ENCODE results near the gene PHKG1.
"Not testable (repeated sequence)": the region's sequence is repeated elsewhere in the genome, so short reads cannot be mapped to it uniquely, and the experiment has no call there.

The PHKG1 gene

DNA sequence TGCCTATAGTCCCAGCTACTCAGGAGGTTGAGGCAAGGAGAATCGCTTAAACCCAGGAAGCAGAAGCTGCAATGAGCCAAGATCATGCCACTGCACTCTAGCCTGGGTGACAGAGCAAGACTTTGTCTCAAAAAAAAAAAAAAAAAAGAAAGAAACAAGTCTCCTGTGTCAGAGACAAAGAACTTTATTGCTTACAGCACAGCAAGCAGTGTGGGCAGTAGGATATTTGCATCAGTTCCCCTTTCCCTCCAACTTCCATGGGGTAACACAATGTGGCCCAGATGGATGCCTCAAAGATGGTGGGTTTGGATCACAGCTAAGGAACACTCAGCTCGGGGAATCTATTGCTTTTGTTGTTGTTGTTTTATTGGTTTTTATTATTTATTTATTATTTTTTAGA is 47.0 kb downstream of the PHKG1 start:
- not testable (repeated sequence) for DNase-seq (ENCODE audit: low read depth)

- DNase-seq (ENCODE audit: low read depth) = no peak
These were observed 52.0 kb downstream of the PHKG1 start for GRCh38 chr7:56040730-56041129.

- peak; percentile 56 for DNase-seq (ENCODE audit: low read depth)
These were observed 58.9 kb downstream of the PHKG1 start for GRCh38 chr7:56033671-56034432.

DNA sequence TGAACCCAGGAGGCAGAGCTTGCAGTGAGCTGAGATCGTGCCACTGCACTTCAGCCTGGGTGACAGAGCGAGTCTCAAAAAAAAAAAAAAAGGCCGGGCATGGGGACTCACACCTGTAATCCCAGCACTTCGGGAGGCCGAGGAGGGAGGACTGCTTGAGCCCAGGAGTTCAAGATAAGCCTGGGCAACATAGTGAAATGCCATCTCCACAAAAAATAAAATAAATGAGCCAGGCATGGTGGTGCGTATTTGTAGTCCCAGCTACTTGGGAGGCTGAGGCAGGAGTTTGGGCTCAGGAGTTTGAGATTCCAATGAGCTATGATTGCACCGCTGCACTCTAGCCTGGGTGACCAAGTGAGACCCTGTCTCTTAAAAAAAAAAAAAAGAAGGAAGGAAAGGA is 60.2 kb downstream of the PHKG1 start:
- not testable (repeated sequence) for DNase-seq (ENCODE audit: low read depth)

DNA sequence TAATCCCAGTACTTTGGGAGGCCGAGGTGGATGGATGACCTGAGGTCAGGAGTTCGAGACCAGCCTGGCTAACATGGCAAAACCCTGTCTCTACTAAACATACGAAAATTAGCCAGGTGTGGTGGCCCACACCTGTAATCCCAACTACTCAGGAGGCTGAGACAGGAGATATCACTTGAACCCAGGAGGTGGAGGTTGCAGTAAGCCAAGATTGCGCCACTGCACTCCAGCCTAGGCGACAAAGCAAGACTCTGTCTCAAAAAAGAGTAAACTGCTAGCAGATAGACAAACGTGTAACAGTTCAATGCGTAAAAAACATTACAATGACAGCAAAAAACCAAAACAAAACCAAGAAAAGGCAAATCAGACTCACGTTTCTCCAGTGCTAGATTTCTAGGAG is 61.2 kb downstream of the PHKG1 start:
- not testable (repeated sequence) for DNase-seq (ENCODE audit: low read depth)

- DNase-seq (ENCODE audit: low read depth) = no peak
These were observed 62.4 kb downstream of the PHKG1 start for GRCh38 chr7:56030340-56030739.
